Gastrocnemius medialis (tissue), 4 donors: ENCODE results near the gene HES7.

ENCODE experiments used
- POLR2A ChIP-seq, 2 donors: fragments of 450-650 bp; IDR thresholded peaks; one replicate each; pipeline ENCODE4 v1.6.1; 2017; ENCODE audit warnings: antibody characterized with exemption in 2 of 2, mild to moderate bottlenecking in 2 of 2, moderate library complexity in 2 of 2
- TF ChIP-seq, protein P1 (sequence below), 5 experiments: fragments of 450-650 bp in 3 of 5; fragments of 200-600 bp in 2 of 5; sonication (generic) in 2 of 5; IDR thresholded peaks in 4 of 5; conservative IDR thresholded peaks in 1 of 5; 1 replicate in 4 of 5; 2 replicates in 1 of 5; pipeline ENCODE4 v1.5.1; 2016 to 2019; ENCODE audit warnings: antibody characterized with exemption in 5 of 5, mild to moderate bottlenecking in 3 of 5, moderate library complexity in 3 of 5

DNA sequence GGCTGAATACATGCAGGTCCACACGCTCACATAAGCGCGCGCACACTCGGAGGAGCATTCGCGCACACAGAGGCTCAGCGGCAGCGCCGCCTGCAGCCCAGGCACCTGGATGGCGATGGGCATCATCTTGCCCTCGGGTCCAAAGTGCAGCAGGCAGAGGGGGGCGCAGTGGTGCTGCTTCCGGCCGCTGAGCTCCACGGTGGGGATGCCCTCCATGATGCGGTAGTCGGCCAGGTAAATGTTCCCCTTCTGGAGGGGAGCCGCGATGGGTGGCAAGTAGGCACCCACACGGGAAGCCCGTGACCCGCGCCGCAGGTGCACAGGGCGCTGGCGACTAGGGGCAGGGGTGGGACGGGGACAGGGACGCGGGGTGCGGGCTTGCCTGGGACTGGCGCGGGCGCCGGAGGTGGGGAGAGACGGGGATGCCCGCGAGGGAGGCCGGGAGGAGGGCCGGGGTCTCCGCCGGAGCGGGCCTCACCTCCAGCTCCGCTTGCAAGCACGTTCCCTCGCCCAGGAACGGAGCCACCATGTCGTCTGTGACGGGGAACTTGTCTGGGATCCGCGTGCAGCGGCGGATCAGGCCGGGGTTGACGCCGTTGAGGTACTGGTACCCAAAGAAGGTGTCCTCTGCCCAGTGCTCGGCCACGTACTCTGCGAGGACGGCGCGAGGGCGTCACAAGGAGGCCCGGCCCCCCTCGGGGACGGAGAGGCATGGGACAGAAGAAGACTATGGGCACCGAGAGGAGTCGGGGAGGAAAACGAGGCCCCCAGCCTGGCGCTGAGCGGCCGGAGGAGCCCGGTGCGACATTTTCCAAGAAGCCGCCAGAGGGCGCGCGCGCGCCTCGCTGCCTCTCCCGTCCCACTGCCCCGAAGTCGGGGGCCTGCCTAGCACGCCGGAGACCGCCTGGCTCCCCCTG lies 44.4 kb downstream of the HES7 start:
- TF ChIP-seq POLR2A (IDR thresholded peaks at IDR 0.05) = no peak
- TF ChIP-seq, protein P1, sequence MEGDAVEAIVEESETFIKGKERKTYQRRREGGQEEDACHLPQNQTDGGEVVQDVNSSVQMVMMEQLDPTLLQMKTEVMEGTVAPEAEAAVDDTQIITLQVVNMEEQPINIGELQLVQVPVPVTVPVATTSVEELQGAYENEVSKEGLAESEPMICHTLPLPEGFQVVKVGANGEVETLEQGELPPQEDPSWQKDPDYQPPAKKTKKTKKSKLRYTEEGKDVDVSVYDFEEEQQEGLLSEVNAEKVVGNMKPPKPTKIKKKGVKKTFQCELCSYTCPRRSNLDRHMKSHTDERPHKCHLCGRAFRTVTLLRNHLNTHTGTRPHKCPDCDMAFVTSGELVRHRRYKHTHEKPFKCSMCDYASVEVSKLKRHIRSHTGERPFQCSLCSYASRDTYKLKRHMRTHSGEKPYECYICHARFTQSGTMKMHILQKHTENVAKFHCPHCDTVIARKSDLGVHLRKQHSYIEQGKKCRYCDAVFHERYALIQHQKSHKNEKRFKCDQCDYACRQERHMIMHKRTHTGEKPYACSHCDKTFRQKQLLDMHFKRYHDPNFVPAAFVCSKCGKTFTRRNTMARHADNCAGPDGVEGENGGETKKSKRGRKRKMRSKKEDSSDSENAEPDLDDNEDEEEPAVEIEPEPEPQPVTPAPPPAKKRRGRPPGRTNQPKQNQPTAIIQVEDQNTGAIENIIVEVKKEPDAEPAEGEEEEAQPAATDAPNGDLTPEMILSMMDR (IDR thresholded peaks at IDR 0.05 in 4 of 5, conservative IDR thresholded peaks at IDR 0.05 in 1 of 5) = peak; percentile 68 to 93 (median 84)
